NCI-H2196 treated with DMSO at 0.1 percent for 48 hours (cell line): ENCODE measurements around the gene GCNT4.

Source experiments
- DNase-seq: peaks from one replicate; lab custom pipeline; 2025; ENCODE audit not compliant: unreplicated experiment; lab: John Stamatoyannopoulos, UW

The GCNT4 gene

DNA sequence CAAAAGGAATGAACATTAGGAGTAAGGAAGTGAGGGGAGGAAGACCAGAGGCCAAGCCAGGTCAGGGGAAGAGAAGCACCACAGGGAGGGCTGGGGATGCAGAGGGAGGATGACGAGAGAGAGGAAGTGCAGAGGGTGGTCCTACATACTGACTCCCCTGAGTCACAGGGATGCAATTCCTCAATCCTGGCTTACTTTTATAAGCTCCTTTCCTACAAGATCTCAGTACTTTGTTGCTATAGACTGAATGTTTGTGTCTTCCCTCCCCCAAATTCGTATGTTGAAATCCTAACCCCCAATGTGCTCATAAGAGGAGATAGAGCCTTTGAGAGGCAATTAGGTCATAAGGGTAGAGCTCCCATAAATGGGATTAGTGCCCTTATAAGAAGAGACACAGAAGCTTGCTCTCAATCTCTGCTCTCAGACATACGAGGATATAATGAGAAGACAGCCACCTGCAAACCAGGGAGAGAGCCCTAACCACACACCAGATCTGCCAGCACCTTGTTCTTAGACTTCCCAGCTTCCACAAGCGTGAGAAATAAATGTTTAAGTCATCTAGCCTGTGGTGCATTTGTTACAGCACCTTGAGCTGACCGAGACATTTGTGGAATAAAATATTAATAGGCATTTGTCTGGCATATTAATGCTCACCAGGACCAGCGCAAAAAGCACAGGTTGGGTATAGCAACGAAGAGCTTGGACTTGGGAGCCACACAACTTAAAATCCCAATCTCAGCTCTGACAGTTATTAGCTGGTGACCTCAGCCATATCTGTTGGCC, 33.4 kb downstream of the GCNT4 start:
- no peak for DNase-seq

DNA sequence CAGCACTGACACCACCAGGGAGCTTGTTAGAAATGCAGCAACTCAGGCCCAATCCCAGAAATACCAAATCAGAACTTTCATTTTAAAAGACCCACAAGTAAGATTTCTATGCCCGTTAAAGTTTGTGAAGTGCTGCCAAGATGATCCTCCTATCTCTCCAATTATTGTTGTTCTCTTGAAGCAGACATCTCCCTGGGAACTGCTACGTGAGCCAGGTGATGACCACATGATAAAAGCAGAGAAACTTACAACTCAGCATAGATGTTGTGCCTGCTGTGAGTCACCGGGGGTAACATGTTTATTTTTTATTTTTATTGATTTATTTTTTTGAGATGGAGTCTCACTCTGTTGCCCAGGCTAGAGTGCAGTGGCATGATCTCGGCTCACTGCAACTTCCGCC, 34.4 kb downstream of the GCNT4 start:
- no peak for DNase-seq

DNA sequence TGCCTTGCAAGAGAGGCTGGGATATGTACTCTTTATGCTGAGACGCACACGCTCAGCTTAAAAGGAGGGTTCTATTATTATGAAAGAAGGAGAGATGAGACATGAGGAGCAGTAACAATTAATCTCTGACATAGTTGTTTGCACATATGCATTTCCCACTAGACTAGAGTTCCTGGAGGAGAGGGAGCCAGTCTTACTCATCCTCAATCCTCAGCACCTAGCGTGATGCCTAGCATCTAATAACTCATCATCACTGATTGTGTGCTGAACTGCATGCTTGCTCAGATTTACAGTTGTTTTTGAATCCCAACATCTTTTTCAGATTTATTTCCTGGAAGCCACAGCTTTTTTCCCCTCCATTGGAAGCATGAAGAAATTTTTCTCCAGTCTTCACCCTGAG, 35.5 kb downstream of the GCNT4 start:
- DNase-seq = no peak

DNA sequence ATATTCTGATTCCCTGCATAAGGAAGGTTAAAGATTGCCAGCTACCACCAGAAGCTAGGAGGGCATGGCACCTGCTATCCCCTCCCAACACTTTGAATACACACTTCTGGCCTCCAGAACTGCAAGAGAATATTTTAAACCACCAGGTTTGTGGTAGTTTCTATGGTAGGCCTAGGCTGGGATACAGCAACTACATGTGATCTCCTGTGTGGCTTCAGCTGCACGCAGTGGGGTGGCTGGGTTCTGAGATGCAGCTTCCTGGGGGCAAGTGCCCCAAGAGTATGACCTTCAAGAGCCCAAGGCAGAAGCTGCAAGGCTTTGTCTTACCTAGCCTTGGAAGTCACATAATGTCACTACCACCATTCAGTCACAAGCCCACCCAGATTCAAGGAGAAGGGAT, 39.6 kb downstream of the GCNT4 start:
- no peak for DNase-seq

DNA sequence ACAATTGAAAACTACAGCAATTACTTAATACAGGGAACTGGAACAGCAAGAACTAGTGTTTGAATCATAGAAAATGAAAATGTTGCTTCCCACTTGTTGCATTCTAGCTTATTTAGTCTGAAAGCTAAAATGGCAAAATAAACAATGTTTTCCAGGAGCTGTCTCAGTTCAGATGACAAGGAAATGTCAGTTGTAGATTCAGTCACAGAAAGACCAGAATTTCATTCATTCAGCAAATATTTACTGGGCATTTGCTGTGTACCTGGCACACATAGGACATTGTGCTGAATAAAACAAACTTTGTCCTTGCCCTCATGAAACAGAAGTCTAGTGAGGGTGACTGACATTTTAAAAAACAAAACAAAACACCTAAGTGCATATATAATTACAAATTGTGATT, 41.5 kb downstream of the GCNT4 start:
- no peak for DNase-seq

DNA sequence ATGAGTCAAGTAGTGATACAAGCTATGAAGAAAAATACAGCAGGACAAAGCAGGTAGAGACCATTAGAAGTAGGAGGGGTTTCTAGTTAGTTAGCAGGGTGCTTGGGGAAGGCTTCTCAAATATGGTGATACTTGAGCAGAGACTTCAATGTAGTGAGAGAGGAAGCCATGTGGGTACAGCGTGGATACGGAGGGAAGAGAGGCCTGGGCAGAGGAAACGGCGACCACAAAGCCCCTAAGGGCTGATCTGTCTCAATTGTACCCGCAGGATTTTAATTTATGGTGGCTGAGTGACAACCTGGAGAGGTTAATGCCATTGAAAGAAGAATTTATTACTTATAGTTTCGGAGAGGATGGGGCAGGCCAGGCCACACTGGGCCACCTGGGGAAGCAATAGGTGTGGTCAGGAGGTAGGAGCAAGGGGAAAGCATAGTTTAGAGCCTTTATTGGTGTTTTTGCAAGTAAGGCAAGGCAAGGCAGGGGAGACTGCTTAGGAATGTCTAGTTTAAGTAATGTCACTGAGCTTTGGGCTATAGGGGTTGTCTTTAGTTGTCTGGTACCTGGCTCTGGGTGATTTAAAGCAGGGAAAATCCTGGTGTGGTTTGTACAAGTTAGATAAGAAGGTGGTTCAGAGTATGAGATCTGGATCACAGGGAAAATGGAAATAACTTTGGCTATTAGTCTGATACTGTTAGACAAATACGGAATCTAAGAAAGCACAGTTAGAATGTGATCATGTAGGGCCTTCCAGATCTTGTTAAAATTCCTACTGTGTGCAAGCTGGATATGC, 42.6 kb downstream of the GCNT4 start:
- DNase-seq = no peak

DNA sequence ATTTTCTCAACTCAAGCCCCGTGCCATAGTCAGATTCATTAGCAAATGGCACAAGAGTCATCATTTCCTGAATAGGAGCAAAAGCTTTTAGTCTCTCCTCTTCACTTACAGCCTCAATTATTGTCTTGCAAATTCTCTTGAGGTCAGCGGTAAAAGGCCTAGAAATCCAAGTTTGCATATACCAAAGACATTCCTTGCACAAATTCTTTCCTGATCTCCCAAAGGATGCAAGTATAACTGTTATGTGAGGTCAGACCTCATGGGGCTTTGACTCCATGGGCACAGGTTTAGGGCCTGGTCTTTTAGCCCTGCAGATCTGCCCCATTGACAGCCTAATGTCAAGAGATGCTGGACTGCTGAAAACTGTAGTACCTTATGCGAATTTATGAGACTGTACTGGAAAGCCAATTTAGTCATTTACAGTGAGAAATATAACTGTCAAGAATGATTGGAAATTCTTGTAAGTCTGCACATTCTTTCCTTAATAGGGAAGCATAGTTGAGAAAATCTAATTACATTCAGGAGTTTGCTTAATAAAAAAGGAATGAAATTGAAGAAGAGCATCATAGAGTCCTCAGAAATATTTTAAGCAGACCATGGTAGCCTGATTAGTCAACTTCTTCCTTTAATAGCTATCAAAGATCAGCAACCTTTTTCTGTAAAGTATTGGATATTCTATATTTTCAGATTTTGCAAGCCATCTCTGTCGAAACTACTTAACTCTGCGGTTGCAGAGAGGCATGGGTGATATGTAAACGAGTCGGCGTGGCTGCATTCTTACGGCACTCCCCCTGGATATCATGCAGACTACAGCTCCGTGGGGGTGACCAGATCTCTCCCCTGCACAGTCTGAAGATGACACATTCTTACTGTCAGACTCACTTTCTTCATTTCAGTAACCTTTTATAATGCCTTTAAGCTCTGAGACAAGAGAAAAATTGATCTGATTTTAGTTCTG, 45.2 kb downstream of the GCNT4 start:
- DNase-seq = no peak

DNA sequence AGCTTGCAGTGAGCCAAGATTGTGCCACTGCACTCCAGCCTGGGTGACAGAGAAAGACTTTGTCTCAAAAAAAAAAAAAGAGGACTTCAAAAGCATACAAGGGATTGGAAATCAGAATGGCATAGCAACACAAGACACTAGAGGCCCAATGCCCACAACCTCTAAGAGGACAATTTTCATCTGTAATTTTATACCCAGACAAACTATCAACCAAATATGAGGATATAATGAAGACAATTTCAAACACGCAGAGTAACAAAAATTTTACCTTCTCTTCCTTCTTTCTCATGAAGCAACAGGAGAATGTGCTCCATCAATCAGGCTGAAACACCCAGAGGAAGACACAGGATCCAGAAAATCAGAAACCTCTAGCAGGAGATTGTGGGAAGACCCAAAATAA, 46.8 kb downstream of the GCNT4 start:
- no peak for DNase-seq
